H1 (cell line): ENCODE results near the gene PIGL.

ENCODE experiments used
- CEBPB ChIP-seq: IDR thresholded peaks from 2 replicates; pipeline ENCODE4 v1.6.1; 2012; ENCODE audit warnings: low read depth, low read length
- EP300 ChIP-seq, 2 experiments: IDR thresholded peaks; 1 replicate in 1 of 2; 2 replicates in 1 of 2; pipeline ENCODE4 v1.6.1; 2011 to 2012; ENCODE audit warnings: low read depth in 2 of 2, low read length in 2 of 2, mild to moderate bottlenecking in 2 of 2, borderline replicate concordance in 1 of 2, inconsistent platforms in 1 of 2, moderate library complexity in 1 of 2
- EZH2 ChIP-seq: fragments of 200-600 bp; sonication (generic); IDR thresholded peaks from 2 replicates; pipeline ENCODE4 v1.7.1; 2012; ENCODE audit warnings: low read depth, mild to moderate bottlenecking, moderate library complexity, low read length, inconsistent platforms; ENCODE audit not compliant: severe bottlenecking
- POLR2A ChIP-seq, 2 experiments: IDR thresholded peaks; 1 replicate in 1 of 2; 2 replicates in 1 of 2; pipeline ENCODE4 v1.6.1; 2011; ENCODE audit warnings: low read depth in 2 of 2, low read length in 2 of 2, mild to moderate bottlenecking in 2 of 2; ENCODE audit errors: control extremely low read depth in 1 of 2
- POLR2AphosphoS5 ChIP-seq: IDR thresholded peaks from 2 replicates; pipeline ENCODE4 v1.6.1; 2011; ENCODE audit warnings: low read depth, low read length
- RAD21 ChIP-seq, 2 experiments: IDR thresholded peaks in 1 of 2; conservative IDR thresholded peaks in 1 of 2; 2 replicates each; pipeline ENCODE4 v1.6.1; 2011; ENCODE audit warnings: low read depth in 2 of 2, low read length in 2 of 2, improper control_type of control experiment in 1 of 2, inconsistent platforms in 1 of 2, mild to moderate bottlenecking in 1 of 2, moderate library complexity in 1 of 2
- YY1 ChIP-seq: IDR thresholded peaks from 2 replicates; pipeline ENCODE4 v1.6.1; 2011; ENCODE audit warnings: low read depth, mild to moderate bottlenecking, low read length
- TF ChIP-seq, protein P1 (sequence below): IDR thresholded peaks from 2 replicates; pipeline ENCODE4 v1.6.1; 2012; ENCODE audit warnings: inconsistent platforms
- TF ChIP-seq, protein P2 (sequence below), 3 experiments: IDR thresholded peaks; 1 replicate in 2 of 3; 2 replicates in 1 of 3; pipeline versions ENCODE4 v1.5.1 to v1.6.1; 2011; ENCODE audit warnings: low read length in 3 of 3, mild to moderate bottlenecking in 3 of 3, inconsistent platforms in 2 of 3, low read depth in 1 of 3, moderate library complexity in 1 of 3; ENCODE audit not compliant: insufficient read depth in 1 of 3; ENCODE audit errors: control extremely low read depth in 1 of 3
- TF ChIP-seq, protein P3 (sequence below): fragments of 300-600 bp; sonication (generic); IDR thresholded peaks from 2 replicates; pipeline ENCODE4 v1.7.1; 2012; ENCODE audit warnings: low read length, moderate library complexity, mild to moderate bottlenecking, inconsistent platforms; ENCODE audit not compliant: insufficient replicate concordance

DNA sequence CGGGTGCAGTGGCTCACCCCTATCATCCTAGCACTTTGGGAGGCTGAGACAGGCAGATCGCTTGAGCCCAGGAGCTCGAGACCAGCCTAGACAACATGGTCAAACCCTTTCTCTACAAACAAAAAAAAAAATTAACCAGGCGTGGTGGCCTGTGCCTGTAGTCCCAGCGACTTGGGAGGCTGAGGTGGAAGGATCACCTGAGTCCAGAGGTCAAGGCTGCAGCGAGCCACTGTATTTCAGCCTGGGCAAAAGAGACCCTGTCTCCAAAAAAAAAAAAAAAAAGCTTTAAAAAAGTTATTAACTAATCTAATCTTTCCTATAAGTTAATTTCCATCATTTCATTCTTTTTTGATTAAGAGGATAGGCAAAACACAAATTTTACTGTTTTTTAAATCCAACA is 4.2 kb upstream of the PIGL start:
- TF ChIP-seq, protein P1, sequence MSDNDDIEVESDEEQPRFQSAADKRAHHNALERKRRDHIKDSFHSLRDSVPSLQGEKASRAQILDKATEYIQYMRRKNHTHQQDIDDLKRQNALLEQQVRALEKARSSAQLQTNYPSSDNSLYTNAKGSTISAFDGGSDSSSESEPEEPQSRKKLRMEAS = no peak
- no peak for TF ChIP-seq EP300 (IDR thresholded peaks at IDR 0.05; ENCODE audit: borderline replicate concordance in 1 of 2, low read depth in 2 of 2, low read length in 2 of 2)
- TF ChIP-seq POLR2AphosphoS5 = no peak
- no peak for TF ChIP-seq POLR2A (IDR thresholded peaks at IDR 0.05; ENCODE audit: control extremely low read depth in 1 of 2, low read depth in 2 of 2, low read length in 2 of 2)
- no peak for TF ChIP-seq CEBPB
- no peak for TF ChIP-seq RAD21 (IDR thresholded peaks at IDR 0.05 in 1 of 2, conservative IDR thresholded peaks at IDR 0.05 in 1 of 2; ENCODE audit: low read depth in 2 of 2, low read length in 2 of 2)
- TF ChIP-seq, protein P2, sequence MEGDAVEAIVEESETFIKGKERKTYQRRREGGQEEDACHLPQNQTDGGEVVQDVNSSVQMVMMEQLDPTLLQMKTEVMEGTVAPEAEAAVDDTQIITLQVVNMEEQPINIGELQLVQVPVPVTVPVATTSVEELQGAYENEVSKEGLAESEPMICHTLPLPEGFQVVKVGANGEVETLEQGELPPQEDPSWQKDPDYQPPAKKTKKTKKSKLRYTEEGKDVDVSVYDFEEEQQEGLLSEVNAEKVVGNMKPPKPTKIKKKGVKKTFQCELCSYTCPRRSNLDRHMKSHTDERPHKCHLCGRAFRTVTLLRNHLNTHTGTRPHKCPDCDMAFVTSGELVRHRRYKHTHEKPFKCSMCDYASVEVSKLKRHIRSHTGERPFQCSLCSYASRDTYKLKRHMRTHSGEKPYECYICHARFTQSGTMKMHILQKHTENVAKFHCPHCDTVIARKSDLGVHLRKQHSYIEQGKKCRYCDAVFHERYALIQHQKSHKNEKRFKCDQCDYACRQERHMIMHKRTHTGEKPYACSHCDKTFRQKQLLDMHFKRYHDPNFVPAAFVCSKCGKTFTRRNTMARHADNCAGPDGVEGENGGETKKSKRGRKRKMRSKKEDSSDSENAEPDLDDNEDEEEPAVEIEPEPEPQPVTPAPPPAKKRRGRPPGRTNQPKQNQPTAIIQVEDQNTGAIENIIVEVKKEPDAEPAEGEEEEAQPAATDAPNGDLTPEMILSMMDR (IDR thresholded peaks at IDR 0.05; ENCODE audit: control extremely low read depth in 1 of 3, insufficient read depth in 1 of 3, low read depth in 1 of 3, low read length in 3 of 3) = no peak
- TF ChIP-seq, protein P3, sequence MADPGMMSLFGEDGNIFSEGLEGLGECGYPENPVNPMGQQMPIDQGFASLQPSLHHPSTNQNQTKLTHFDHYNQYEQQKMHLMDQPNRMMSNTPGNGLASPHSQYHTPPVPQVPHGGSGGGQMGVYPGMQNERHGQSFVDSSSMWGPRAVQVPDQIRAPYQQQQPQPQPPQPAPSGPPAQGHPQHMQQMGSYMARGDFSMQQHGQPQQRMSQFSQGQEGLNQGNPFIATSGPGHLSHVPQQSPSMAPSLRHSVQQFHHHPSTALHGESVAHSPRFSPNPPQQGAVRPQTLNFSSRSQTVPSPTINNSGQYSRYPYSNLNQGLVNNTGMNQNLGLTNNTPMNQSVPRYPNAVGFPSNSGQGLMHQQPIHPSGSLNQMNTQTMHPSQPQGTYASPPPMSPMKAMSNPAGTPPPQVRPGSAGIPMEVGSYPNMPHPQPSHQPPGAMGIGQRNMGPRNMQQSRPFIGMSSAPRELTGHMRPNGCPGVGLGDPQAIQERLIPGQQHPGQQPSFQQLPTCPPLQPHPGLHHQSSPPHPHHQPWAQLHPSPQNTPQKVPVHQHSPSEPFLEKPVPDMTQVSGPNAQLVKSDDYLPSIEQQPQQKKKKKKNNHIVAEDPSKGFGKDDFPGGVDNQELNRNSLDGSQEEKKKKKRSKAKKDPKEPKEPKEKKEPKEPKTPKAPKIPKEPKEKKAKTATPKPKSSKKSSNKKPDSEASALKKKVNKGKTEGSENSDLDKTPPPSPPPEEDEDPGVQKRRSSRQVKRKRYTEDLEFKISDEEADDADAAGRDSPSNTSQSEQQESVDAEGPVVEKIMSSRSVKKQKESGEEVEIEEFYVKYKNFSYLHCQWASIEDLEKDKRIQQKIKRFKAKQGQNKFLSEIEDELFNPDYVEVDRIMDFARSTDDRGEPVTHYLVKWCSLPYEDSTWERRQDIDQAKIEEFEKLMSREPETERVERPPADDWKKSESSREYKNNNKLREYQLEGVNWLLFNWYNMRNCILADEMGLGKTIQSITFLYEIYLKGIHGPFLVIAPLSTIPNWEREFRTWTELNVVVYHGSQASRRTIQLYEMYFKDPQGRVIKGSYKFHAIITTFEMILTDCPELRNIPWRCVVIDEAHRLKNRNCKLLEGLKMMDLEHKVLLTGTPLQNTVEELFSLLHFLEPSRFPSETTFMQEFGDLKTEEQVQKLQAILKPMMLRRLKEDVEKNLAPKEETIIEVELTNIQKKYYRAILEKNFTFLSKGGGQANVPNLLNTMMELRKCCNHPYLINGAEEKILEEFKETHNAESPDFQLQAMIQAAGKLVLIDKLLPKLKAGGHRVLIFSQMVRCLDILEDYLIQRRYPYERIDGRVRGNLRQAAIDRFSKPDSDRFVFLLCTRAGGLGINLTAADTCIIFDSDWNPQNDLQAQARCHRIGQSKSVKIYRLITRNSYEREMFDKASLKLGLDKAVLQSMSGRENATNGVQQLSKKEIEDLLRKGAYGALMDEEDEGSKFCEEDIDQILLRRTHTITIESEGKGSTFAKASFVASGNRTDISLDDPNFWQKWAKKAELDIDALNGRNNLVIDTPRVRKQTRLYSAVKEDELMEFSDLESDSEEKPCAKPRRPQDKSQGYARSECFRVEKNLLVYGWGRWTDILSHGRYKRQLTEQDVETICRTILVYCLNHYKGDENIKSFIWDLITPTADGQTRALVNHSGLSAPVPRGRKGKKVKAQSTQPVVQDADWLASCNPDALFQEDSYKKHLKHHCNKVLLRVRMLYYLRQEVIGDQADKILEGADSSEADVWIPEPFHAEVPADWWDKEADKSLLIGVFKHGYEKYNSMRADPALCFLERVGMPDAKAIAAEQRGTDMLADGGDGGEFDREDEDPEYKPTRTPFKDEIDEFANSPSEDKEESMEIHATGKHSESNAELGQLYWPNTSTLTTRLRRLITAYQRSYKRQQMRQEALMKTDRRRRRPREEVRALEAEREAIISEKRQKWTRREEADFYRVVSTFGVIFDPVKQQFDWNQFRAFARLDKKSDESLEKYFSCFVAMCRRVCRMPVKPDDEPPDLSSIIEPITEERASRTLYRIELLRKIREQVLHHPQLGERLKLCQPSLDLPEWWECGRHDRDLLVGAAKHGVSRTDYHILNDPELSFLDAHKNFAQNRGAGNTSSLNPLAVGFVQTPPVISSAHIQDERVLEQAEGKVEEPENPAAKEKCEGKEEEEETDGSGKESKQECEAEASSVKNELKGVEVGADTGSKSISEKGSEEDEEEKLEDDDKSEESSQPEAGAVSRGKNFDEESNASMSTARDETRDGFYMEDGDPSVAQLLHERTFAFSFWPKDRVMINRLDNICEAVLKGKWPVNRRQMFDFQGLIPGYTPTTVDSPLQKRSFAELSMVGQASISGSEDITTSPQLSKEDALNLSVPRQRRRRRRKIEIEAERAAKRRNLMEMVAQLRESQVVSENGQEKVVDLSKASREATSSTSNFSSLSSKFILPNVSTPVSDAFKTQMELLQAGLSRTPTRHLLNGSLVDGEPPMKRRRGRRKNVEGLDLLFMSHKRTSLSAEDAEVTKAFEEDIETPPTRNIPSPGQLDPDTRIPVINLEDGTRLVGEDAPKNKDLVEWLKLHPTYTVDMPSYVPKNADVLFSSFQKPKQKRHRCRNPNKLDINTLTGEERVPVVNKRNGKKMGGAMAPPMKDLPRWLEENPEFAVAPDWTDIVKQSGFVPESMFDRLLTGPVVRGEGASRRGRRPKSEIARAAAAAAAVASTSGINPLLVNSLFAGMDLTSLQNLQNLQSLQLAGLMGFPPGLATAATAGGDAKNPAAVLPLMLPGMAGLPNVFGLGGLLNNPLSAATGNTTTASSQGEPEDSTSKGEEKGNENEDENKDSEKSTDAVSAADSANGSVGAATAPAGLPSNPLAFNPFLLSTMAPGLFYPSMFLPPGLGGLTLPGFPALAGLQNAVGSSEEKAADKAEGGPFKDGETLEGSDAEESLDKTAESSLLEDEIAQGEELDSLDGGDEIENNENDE = no peak
- TF ChIP-seq EZH2 = no peak
- TF ChIP-seq YY1 = no peak
